ENCODE data around the gene RGPD3.
"Not testable (repeated sequence)": the region's sequence is repeated elsewhere in the genome, so short reads cannot be mapped to it uniquely, and the experiment has no call there.

- not testable (repeated sequence) for TF ChIP-seq POLR2A (IDR thresholded peaks at IDR 0.05)
- TF ChIP-seq, protein P1, sequence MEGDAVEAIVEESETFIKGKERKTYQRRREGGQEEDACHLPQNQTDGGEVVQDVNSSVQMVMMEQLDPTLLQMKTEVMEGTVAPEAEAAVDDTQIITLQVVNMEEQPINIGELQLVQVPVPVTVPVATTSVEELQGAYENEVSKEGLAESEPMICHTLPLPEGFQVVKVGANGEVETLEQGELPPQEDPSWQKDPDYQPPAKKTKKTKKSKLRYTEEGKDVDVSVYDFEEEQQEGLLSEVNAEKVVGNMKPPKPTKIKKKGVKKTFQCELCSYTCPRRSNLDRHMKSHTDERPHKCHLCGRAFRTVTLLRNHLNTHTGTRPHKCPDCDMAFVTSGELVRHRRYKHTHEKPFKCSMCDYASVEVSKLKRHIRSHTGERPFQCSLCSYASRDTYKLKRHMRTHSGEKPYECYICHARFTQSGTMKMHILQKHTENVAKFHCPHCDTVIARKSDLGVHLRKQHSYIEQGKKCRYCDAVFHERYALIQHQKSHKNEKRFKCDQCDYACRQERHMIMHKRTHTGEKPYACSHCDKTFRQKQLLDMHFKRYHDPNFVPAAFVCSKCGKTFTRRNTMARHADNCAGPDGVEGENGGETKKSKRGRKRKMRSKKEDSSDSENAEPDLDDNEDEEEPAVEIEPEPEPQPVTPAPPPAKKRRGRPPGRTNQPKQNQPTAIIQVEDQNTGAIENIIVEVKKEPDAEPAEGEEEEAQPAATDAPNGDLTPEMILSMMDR (IDR thresholded peaks at IDR 0.05), result not testable (repeated sequence)
These were observed 86.3 kb downstream of the RGPD3 start for GRCh38 chr2:106381867-106382266.

All from vagina (tissue), 2 donors.